T-helper 17 cell (primary cell): ENCODE measurements around the gene COL18A1. TPM values are rescaled to one million over a fixed set of nuclear protein-coding genes. Genes with fewer than 3 reads are reported as not detected.
A peak's percentile ranks its signal among the peaks of the same experiment; 100 is the strongest.

ENCODE experiments used
- ATAC-seq: fragments of 150-1000 bp; cut with Tn5 transposase; 2 replicates; pipeline ENCODE4 v1.10.0; 2021; ENCODE audit warnings: mild to moderate bottlenecking, moderate library complexity
- DNase-seq, 3 donors: peaks; one replicate each; pipeline versions ENCODE4 v3.0.0 to v3.0.0-alpha.2; 2020 to 2021
- H3K9me3 ChIP-seq: one replicate; pipeline ENCODE4 v1.7.0; 2013; ENCODE audit warnings: low read length, mild to moderate bottlenecking; ENCODE audit not compliant: control insufficient read depth, poor library complexity, severe bottlenecking
- H3K27ac Mint-ChIP-seq: one replicate; pipeline ENCODE4 v1.8.0; 2022; ENCODE audit warnings: mild to moderate bottlenecking, moderate library complexity, mixed read lengths
- H3K27me3 Mint-ChIP-seq: one replicate; pipeline ENCODE4 v1.8.0; 2022; ENCODE audit warnings: mixed read lengths
- H3K36me3 Mint-ChIP-seq: one replicate; pipeline ENCODE4 v1.8.0; 2022; ENCODE audit warnings: low read depth, mixed read lengths
- H3K4me1 Mint-ChIP-seq: one replicate; pipeline ENCODE4 v1.8.0; 2022; ENCODE audit warnings: mild to moderate bottlenecking, mixed read lengths
- H3K4me3 Mint-ChIP-seq: one replicate; pipeline ENCODE4 v1.8.0; 2022; ENCODE audit warnings: mild to moderate bottlenecking, moderate library complexity, mixed read lengths
- total RNA-seq, 4 donors: library from RNA in 2 of 4; stranded (reverse) in 2 of 4; gene quantifications; one replicate each; pipeline ENCODE4 v1.2.3 and lab custom pipeline; 2022 to 2026

Gene COL18A1
- total RNA-seq, 2 donors from 2014 or later = 5.4 to 17.1 TPM

GRCh38 chr21:45412909-45413611 lies 8.1 kb downstream of the COL18A1 start:
- H3K9me3 ChIP-seq = no peaks in the 10 kb centered on the region
- peak in 1 of 3 donors; percentile 2 for DNase-seq
- no peak overlapping the region for H3K27ac Mint-ChIP-seq
- no peak overlapping the region for H3K4me3 Mint-ChIP-seq
- peaks cover 2% of the 10 kb centered on the region for H3K36me3 Mint-ChIP-seq
- no peaks in the 10 kb centered on the region for H3K4me1 Mint-ChIP-seq
- peaks cover 44% of the 10 kb centered on the region for H3K27me3 Mint-ChIP-seq
- ATAC-seq = no peak

- H3K4me3 Mint-ChIP-seq = no peak overlapping the region
- peaks cover under 1% of the 10 kb centered on the region for H3K4me1 Mint-ChIP-seq
- no peaks in the 10 kb centered on the region for H3K9me3 ChIP-seq
- no peak overlapping the region for H3K27ac Mint-ChIP-seq
- H3K27me3 Mint-ChIP-seq = peaks cover 40% of the 10 kb centered on the region
- ATAC-seq = no peak
- no peak for DNase-seq
- peaks cover 2% of the 10 kb centered on the region for H3K36me3 Mint-ChIP-seq
Measured at GRCh38 chr21:45413922-45414321, 9.0 kb downstream of the COL18A1 start.

- DNase-seq = peak in 1 of 3 donors; percentile 4
Measured at GRCh38 chr21:45414396-45415187, 9.6 kb downstream of the COL18A1 start.

GRCh38 chr21:45415188-45415942 lies 10.4 kb downstream of the COL18A1 start:
- H3K4me1 Mint-ChIP-seq = peaks cover 2% of the 10 kb centered on the region
- no peaks in the 10 kb centered on the region for H3K9me3 ChIP-seq
- peaks cover 2% of the 10 kb centered on the region for H3K36me3 Mint-ChIP-seq
- H3K4me3 Mint-ChIP-seq = no peak overlapping the region
- no peak overlapping the region for H3K27ac Mint-ChIP-seq
- peaks cover 38% of the 10 kb centered on the region for H3K27me3 Mint-ChIP-seq
- ATAC-seq (no peak), DNase-seq (peak in 1 of 3 donors; percentile 8)

More at GRCh38 chr21:45414396-45415187, 9.6 kb downstream of the COL18A1 start:
- ATAC-seq = no peak
- H3K4me1 Mint-ChIP-seq = peaks cover 2% of the 10 kb centered on the region
- peaks cover 2% of the 10 kb centered on the region for H3K36me3 Mint-ChIP-seq
- H3K4me3 Mint-ChIP-seq = no peak overlapping the region
- H3K9me3 ChIP-seq = no peaks in the 10 kb centered on the region
- peaks cover 40% of the 10 kb centered on the region for H3K27me3 Mint-ChIP-seq
- H3K27ac Mint-ChIP-seq = no peak overlapping the region

- DNase-seq (peak in 1 of 3 donors; percentile 2), ATAC-seq (no peak)
- Mint-ChIP-seq H3K27ac (no peak overlapping the region), H3K27me3 (peaks cover 31% of the 10 kb centered on the region), H3K36me3 (peaks cover 2% of the 10 kb centered on the region), H3K4me3 (no peak overlapping the region), H3K4me1 (peaks cover 2% of the 10 kb centered on the region)
- H3K9me3 ChIP-seq = no peaks in the 10 kb centered on the region
Measured at GRCh38 chr21:45415943-45416611, 11.1 kb downstream of the COL18A1 start.

GRCh38 chr21:45416620-45417019 lies 11.7 kb downstream of the COL18A1 start:
- H3K36me3 Mint-ChIP-seq = peaks cover 2% of the 10 kb centered on the region
- peaks cover 29% of the 10 kb centered on the region for H3K27me3 Mint-ChIP-seq
- peaks cover 2% of the 10 kb centered on the region for H3K4me1 Mint-ChIP-seq
- no peak overlapping the region for H3K27ac Mint-ChIP-seq
- DNase-seq (no peak), ATAC-seq (no peak)
- H3K4me3 Mint-ChIP-seq = no peak overlapping the region
- H3K9me3 ChIP-seq = no peaks in the 10 kb centered on the region

GRCh38 chr21:45417256-45417950 lies 12.4 kb downstream of the COL18A1 start:
- H3K9me3 ChIP-seq = no peaks in the 10 kb centered on the region
- no peak for ATAC-seq
- H3K4me3 Mint-ChIP-seq = no peak overlapping the region
- peaks cover 33% of the 10 kb centered on the region for H3K27me3 Mint-ChIP-seq
- peaks cover 5% of the 10 kb centered on the region for H3K4me1 Mint-ChIP-seq
- peaks cover 4% of the 10 kb centered on the region for H3K36me3 Mint-ChIP-seq
- H3K27ac Mint-ChIP-seq = no peak overlapping the region
- DNase-seq = no peak

GRCh38 chr21:45417951-45418300 lies 13.0 kb downstream of the COL18A1 start:
- Mint-ChIP-seq H3K27ac (no peak overlapping the region), H3K4me3 (no peak overlapping the region), H3K4me1 (peaks cover 5% of the 10 kb centered on the region), H3K36me3 (peaks cover 4% of the 10 kb centered on the region), H3K27me3 (peaks cover 29% of the 10 kb centered on the region)
- H3K9me3 ChIP-seq = no peaks in the 10 kb centered on the region
- no peak for DNase-seq
- no peak for ATAC-seq

GRCh38 chr21:45418301-45419071 lies 13.5 kb downstream of the COL18A1 start:
- no peak overlapping the region for H3K4me3 Mint-ChIP-seq
- H3K27ac Mint-ChIP-seq = no peak overlapping the region
- peaks cover 4% of the 10 kb centered on the region for H3K36me3 Mint-ChIP-seq
- peaks cover 28% of the 10 kb centered on the region for H3K27me3 Mint-ChIP-seq
- H3K4me1 Mint-ChIP-seq = peaks cover 5% of the 10 kb centered on the region
- no peaks in the 10 kb centered on the region for H3K9me3 ChIP-seq
- peak in 1 of 3 donors; percentile 9 for DNase-seq
- ATAC-seq = no peak

- H3K9me3 ChIP-seq = no peaks in the 10 kb centered on the region
- Mint-ChIP-seq H3K4me3 (no peak overlapping the region), H3K27me3 (peaks cover 27% of the 10 kb centered on the region), H3K36me3 (peaks cover 4% of the 10 kb centered on the region), H3K27ac (no peak overlapping the region), H3K4me1 (peaks cover 5% of the 10 kb centered on the region)
- DNase-seq (peak in 1 of 3 donors; percentile 4), ATAC-seq (no peak)
Measured at GRCh38 chr21:45419162-45419561, 14.2 kb downstream of the COL18A1 start.

GRCh38 chr21:45420061-45421041 lies 15.4 kb downstream of the COL18A1 start:
- H3K27me3 Mint-ChIP-seq = peaks cover 19% of the 10 kb centered on the region
- H3K4me1 Mint-ChIP-seq = peaks cover 5% of the 10 kb centered on the region
- no peak overlapping the region for H3K27ac Mint-ChIP-seq
- H3K36me3 Mint-ChIP-seq = peaks cover 4% of the 10 kb centered on the region
- DNase-seq (no peak), ATAC-seq (no peak)
- no peaks in the 10 kb centered on the region for H3K9me3 ChIP-seq
- H3K4me3 Mint-ChIP-seq = no peak overlapping the region
